Fibroblast of peridontal ligament (primary cell): ENCODE measurements around the gene ARHGEF19.
"Not testable (repeated sequence)": the region's sequence is repeated elsewhere in the genome, so short reads cannot be mapped to it uniquely, and the experiment has no call there.

ENCODE experiments used
- DNase-seq: peaks from one replicate; pipeline ENCODE4 v3.0.0-alpha.2; 2010; ENCODE audit errors: extremely low read depth

Gene ARHGEF19

DNA sequence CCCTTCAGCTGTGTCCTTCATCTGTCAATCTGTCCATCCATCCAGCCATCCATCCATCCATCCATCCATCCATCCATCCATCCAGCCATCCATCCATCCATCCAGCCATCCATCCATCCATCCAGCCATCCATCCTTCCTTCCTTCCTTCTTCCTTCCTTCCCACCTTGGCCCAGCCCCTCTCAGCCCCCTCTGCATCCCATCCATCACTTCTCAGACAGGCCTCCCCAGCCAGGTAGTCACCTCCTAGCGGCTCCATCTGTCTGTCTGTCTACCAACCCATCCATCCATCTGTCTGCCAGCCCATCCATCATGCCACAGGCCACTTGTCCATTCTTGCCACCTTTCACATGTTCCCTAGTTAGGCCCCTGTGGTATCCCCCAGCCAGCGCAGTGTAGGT is 46.3 kb downstream of the ARHGEF19 start:
- DNase-seq = no peak

DNA sequence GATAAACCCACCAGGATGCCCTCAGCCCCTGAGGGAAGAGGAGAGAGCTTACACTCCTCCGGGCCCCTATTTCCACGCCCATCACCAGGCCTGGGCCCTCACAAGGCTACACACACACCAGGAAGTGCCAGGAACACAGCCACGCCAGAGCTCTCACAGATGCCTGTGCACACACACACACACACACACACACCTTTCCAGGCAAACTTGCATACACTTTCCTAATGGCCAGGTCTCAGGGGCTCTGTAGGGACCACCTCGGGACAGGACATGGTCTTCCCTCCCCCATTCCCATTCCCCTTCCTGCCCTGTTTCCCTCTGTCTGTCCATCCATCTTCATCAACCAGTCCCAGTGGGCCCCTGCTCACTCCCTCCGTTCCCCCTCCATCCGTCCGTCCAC is 46.9 kb downstream of the ARHGEF19 start:
- DNase-seq = no peak

DNA sequence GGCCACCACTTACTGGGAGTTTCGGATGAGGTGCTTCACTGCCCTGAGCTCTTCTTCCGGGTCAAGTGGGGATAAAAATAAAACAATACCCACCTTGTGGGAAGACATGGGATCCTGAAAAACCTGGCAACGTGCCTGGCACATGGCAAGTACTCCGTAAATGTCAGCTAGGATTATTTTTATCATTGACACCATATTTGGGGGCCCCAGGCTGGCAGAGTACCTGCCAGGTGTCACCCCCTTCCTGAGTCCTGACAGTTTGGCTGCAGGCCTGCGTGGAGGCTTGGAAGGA is 47.4 kb downstream of the ARHGEF19 start:
- DNase-seq = no peak

DNA sequence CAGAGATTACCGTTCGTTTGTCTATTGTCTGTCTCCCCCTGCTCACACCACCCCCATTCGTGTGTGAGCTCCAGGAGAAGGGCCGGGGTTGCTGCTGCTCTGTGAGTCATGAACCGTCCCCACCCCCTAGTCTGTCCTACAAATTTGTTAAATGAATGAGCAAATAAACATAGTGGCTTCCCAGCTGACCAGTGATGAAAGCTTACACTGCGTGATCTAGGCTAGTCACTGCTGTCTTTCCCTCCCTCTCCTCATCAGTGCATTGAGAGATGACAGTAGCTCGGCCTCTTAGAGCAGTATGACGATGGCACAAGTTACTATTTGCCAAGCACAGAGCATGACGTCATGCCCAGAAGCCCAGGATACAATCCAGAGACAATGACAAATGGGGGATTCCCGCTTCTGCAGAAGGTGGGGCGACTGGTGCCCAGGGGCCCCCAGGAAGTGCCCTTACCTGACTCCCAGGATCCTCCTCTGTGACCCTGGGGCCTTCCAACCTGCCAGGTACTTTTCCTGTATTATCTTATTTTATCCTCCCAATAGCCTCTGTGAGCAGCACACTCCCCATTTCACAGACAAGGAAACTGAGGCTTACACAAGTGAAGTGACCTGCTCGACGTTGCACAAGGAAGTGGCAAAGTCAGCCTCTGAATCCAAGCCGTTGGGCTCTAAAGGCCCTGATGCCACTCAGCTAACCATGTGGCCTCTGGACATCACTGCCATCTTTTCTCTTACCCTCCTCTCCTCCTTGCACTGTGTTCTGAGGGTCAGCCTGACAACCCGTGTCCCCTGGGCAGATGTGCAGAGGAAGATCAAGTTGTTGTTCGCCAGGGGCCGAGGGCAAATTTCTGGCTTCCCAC is 48.0 kb downstream of the ARHGEF19 start:
- DNase-seq = peak; percentile 97

DNA sequence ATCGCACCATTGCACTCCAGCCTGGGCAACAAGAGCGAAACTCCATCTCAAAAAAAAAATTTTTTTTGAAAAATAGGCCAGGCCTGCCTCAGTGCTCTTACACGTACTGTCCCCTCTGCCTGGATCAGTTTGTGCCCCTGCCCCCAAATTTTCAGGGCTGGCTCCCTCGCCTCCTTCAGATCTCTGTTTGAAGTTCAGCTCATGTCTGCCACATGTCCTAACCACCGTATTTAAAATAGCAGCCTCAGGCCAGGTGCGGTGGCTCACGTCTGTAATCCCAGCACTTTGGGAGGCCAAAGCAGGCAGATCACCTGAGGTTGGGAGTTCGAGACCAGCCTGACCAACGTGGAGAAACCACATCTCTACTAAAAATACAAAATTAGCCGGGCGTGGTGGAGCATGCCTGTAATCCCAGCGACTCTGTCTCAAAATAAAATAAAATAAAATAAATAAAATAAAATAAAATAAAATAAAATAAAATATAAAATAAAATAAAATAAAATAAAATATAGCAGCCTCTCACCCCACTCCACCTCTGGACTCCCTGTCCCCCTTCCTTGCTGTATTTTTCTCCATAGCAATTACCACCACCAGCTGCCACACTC is 48.7 kb downstream of the ARHGEF19 start:
- not testable (repeated sequence) for DNase-seq

- DNase-seq = no peak
These were observed 50.2 kb downstream of the ARHGEF19 start for GRCh38 chr1:16162163-16162822.

DNA sequence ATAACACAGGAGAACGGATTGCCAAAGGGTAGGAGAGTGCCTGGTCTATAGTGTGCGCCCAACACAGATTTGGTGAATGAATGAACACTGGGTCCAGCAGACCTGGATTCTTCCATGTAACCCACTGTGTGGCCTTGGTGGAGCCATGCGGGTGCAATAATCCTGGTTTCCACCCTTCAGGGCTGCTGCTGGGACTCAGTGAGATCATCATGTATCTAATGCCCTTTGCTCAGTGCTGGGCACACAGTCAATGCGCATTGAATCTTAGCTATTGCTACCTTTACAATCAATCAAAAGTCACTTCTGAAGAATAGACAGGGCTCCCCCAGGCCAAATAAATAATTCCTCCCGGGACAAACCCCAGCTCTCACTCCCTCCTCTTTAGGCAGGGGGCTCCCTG is 50.7 kb downstream of the ARHGEF19 start:
- DNase-seq = no peak

DNA sequence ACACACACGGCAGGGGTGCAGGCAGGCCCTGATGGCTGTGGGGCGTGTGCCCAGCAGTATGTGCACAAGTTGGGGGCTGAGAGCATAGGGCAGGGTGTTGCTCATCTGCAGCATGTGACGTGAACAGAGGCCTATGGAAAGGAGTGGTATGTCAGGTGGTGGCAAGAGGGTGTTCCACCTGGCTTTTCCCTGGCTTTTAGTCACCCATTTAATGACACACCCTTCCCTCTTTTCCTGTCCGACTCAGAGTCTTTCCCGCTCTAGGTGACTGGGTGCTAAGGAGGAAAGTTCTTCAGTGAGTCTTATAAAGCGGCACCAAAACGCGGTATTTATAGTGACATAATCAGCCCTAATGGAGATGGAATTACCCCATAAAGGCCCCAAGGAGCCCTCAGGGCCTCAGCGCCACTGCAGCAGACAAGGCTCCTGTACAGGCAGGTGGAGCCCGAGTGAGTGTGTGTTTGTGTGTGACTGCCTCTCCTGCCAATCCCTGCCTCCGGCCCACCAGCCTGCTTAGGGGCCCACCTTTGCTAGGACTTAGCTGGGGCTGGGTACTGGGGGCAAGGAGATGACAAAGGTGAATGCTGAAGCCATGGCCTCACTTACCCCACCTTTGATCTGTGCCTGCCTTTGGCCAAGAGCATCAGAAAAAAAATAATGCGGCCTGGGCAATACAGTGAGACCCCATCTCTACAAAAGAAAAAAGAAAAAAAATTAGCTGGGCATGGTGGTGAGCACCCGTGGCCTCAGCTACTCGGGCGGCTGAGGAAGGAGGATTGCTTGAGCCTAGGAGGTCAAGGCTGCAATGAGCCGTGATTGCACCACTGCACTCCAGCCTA is 53.2 kb downstream of the ARHGEF19 start:
- DNase-seq = no peak

DNA sequence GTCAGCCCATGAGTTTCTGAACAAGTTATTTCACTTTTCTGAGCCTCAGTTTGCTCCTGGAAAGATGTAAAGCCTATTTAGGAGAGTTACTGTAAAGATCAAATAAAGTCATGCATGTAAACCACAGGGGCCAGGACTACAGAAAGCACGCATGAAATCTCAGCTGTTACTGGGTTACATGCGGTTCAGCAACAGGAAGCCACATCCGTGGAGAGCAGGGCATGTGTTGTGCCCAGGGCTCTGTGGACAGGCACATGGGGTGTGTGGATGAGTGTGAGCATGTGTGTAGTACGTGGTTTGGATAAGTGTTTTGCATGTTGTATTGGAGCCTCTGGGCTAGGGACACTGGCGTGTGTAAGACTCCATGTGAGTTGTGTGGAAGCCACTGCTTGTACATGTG is 54.4 kb downstream of the ARHGEF19 start:
- DNase-seq = no peak

DNA sequence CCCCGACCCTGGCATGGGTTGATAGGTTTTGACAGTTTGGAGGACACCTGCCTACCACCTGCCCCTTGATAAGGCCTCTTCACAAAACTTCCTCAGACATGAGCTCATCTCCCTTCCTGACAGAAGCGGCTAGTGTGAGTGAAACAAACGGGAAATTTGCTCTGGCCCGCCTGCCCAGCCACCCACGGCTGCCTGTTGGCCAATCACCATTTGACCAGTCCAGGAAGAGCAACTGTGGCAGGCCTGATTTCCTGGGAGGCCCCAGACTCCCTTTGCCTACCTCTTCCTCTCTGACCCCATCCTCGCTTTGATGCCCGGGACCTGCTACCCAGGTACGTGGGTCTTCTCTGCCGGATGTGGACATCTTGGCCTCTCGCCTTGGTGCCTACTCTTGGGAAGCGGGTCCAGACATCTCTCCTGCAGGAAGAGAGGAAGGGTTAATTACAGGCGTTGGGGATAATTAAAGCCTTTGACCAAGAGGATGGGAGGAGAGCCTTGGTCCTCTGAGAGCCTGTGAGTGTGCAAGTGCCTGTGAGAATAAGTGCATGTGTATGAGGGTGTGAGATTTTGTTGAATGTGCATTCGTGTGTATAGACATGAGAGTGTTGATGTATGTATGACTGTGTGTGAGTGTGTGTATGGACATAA is 55.5 kb downstream of the ARHGEF19 start:
- DNase-seq = no peak

DNA sequence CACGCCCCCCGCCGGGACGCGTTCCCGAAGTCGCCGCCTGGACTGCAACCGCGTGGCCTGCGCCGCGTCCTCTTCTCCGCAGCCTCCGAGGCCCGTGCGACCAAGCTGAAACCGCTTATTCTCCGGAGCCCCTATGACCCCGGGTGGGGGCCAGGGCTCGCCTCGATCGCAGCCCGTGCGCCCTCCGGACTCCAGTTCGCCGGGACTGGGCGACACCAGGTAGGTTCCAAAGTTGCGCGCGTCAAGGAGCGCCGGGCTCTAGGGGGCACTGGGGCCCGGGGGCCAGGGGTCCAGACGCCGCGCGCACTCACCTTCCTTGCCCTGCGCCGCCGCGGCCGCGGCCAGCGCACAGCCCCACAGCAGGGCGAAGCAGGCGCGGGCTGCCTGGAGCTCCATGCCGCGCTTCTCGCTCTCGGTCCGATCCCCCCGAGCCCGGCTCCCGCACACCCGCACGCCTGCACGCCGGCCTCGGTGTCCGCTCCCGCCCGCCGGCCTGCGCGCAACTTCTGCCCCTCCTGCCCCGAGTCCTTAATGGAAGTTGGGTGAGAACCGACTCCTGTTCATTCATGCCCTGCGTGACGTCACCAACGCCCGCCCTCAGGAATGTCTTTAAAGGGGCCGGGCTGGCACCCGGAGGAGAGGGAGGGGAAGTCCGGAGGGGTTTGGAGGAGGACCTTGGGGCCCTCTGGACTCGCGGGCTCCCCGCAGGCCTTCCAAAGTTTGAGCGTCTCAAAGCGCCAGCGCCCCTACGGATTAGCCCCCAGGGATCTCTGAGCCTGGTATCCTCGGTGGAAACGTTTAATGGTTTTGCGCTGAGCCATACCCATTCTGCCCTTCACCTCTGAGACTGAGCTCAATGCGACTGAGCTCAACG is 56.7 kb downstream of the ARHGEF19 start, which contains the start of gene EPHA2:
Gene EPHA2 (minus strand): TSS at position 533 of the 874 bp plus-strand sequence. CDS start 137 bp downstream, at position 396.
- DNase-seq = peak; percentile 70

DNA sequence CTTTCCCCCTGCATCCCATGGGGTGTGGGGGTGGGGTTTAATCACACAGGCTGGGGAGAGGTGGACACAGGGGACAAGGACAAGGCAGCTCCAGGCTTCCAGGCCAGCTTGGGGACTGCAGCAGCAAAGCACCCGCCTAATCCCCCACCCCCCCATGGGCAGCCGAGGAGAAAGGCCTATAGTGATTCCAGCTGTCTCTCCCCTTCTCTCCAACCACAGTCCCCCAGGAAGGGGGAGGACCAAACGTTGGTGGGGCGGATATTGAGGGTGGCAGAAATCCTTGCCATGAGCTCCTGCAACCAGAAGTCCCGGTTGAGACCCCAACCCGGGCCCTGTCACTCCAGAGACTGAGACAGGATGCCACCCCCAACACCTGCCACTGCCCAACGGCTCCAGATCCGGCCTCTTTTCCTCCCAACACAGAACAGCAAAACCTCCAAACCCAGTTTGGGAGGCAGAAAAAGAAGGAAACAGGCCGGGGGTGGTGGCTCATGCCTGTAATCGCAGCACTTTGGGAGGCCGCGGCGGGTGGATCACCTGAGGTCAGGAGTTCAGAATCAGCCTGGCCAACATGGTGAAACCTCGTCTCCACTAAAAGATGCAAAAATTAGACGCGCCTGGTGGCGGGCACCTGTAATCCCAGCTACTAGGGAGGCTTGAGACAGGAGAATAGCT is 58.3 kb downstream of the ARHGEF19 start:
- DNase-seq = no peak

GRCh38 chr1:16153096-16153998 is 59.1 kb downstream of the ARHGEF19 start:
- no peak for DNase-seq

DNA sequence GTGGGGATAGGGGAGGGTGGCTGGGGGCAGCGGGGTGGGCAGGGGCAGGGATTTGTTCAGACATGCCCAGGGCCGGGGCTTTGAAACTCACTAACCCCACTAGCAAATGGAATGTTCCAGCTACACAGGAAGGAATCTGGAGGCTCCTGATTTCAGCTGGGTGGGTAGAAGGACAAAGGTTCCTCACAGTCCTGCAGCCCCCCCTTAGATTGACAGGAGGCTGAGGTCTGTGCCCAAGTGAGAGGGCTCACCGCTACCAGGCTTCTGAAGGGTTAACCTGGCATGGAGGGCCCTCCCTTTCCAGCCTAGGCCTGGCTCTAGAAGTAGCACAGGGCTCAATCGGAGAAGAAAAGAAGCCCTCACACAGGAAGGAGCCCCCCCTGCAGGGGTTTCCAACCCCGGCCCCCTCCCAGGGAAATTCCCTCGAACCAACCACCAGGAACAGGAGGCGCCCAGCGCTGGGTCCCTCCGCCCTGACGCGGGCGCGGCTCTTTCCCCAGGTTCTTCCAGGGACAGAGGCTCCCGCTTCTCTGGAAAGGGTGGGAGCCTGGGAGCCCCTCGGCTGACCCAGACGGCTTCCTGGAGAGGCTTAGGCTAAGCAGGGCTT is 59.9 kb downstream of the ARHGEF19 start:
- no peak for DNase-seq

DNA sequence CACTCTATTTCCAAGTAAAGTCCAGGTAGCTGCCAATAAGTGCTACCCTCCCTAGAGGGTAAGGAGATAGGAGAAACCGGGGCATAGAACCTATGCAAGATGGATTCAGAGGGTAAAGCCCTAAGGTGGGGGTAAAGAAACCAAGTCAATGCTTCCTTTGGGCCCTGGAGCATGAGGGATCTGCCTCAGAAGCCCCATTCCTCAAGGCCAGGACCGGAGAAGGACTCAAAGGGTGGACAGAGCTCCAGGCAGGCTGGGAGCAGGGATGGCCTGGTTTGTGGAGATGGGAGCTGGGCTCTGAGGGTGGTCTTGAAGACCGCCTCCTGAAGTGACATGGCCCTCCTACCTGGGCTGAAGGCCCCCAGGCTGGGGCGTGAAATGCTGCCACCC is 60.5 kb downstream of the ARHGEF19 start:
- DNase-seq = no peak

DNA sequence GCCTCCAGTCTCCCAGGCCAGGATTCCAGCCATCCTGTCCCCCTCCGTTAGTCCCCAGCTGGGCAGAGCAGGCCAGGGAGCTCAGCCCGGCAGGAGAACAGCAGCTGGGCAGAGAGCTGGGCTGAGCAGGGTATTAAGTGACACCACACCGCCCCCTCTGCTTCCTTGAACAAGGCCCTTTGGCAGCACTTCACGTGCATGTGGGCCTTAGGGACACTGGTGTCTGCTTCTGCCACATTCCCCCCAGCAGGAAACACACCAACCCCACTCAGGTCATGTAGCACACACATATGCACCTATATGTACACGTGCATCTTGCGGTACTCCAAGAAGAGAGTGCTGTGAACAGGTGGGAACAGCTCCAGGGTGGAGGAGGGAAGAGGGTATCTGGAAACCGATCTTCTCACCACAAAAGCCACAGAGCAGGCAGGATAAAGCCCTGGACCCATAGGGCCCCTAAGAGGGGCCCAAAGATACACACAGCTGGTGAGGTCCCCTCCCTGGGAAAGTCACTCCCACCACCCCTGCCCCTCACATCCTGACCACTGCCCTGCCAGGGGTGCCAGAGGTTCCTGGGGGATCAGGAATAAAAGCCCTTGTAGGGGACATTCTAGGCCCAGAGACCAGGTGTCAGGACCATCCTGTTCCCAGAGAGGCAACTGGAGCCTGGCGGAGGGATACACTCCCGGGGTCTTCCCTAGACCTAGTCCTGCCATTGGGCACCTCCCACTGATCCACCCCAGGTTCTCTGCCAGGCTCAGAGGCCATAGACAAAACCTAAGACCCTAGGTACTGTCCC is 61.1 kb downstream of the ARHGEF19 start:
- DNase-seq = peak; percentile 38

GRCh38 chr1:16150508-16150907 is 61.9 kb downstream of the ARHGEF19 start:
- no peak for DNase-seq
